Measurements from ENCODE around the gene LMO2. TPM values are rescaled to one million over a fixed set of nuclear protein-coding genes. Genes with fewer than 3 reads are reported as not detected.

Gene LMO2
- total and polyA plus RNA-seq, 12 donors = 12.4 to 40.8 (median 30.8) TPM

DNA sequence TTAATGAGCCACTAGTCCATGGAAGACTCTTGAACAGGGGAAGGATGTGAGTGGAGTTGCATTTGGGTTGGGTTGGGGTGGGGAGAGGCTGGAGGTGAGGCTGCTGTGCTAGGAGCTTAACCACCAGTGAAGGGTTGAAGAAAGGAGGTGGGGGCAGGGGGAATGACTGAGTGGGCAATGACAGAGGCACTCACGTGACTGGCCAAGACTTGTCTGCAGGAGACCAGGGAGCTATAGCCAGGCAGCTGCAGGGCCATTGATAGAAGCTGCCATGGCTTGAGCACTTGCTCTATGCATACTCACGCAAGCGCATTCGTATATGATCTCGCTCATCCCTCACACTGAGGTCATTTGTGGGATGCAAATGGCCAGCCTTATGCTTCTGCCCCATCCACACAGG, 4.0 kb downstream of the LMO2 start:
- no peaks in the 10 kb centered on the region for H3K4me1 ChIP-seq (replicated peaks in 1 of 2)
- no peak for DNase-seq
- TF ChIP-seq, protein P1, sequence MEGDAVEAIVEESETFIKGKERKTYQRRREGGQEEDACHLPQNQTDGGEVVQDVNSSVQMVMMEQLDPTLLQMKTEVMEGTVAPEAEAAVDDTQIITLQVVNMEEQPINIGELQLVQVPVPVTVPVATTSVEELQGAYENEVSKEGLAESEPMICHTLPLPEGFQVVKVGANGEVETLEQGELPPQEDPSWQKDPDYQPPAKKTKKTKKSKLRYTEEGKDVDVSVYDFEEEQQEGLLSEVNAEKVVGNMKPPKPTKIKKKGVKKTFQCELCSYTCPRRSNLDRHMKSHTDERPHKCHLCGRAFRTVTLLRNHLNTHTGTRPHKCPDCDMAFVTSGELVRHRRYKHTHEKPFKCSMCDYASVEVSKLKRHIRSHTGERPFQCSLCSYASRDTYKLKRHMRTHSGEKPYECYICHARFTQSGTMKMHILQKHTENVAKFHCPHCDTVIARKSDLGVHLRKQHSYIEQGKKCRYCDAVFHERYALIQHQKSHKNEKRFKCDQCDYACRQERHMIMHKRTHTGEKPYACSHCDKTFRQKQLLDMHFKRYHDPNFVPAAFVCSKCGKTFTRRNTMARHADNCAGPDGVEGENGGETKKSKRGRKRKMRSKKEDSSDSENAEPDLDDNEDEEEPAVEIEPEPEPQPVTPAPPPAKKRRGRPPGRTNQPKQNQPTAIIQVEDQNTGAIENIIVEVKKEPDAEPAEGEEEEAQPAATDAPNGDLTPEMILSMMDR (IDR thresholded peaks at IDR 0.05) = no peak
- no peak for TF ChIP-seq POLR2A (IDR thresholded peaks at IDR 0.05)
- 80 to 94% (median 89%) methylated on average over 5 of the region's 5 CpGs for WGBS, 4 donors
- intact Hi-C loops (cut with DNase I) = no loop called here
- H3K27me3 ChIP-seq = no peaks in the 10 kb centered on the region
- H3K36me3 ChIP-seq (replicated peaks in 1 of 2) = no peaks in the 10 kb centered on the region
- H3K27ac ChIP-seq = no peak overlapping the region
- H3K4me3 ChIP-seq = no peak overlapping the region
- no peaks in the 10 kb centered on the region for H3K9me3 ChIP-seq (replicated peaks in 1 of 3)

DNA sequence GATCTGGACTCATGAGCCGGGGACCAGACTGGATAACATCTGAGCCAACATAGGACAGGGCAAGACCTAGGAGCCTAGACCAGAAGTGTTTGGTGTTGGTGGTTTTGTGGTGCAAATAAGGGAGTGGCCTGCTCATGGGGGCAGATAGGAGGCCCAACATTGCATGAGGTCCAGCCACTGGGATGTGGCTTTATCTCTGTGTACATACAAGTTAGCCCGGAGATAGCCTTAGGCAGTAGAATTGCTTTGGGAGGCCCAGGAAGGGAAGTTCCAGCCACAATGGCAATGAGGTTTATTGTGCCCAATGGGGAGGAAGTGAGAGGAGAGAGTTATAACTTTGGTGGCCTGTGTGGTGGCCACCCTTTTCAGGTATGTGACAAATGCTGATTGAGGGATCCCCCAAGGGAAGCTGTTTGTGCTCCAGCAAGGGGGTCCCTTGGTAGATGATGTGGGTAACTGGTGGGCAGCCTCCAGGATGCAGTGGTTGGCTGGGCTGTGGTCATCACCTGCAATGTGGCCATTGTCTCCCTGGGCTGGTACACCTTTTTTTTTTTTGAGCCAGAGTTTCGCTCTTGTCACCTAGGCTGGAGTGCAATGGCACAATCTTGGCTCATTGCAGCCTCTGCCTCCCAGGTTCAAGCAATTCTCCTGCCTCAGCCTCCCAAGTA, 6.4 kb downstream of the LMO2 start:
- Histone ChIP-seq H3K27me3 (no peaks in the 10 kb centered on the region), H3K36me3 (replicated peaks in 1 of 2) (no peaks in the 10 kb centered on the region), H3K27ac (no peak overlapping the region), H3K4me1 (replicated peaks in 1 of 2) (no peaks in the 10 kb centered on the region), H3K4me3 (no peak overlapping the region), H3K9me3 (replicated peaks in 1 of 3) (no peaks in the 10 kb centered on the region)
- DNase-seq = no peak
- 84 to 92% (median 86%) methylated on average over 3 of the region's 3 CpGs for WGBS, 4 donors
- intact Hi-C loops (cut with DNase I) = no loop called here
- no peak for TF ChIP-seq POLR2A (IDR thresholded peaks at IDR 0.05)
- TF ChIP-seq, protein P1 (IDR thresholded peaks at IDR 0.05) = no peak

DNA sequence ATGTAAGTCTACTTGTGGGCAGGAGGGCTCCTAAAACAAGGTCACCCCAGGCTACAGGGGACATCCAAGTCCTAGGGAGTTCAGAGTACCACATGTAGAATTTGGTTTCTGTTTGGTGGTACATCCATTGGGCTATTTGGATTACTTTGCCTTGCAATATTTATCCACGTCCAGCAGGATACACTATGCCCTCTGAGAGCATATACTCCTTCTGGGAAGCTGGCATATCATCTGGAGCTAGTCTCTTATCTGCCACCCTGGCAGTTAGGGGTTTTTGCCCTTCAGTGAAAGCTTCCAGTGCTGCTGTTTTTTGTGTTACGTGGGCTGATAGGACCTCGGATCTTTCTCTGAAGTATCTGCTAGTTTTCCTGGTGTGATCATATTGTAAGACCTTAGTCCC, 7.3 kb downstream of the LMO2 start:
- Histone ChIP-seq H3K4me1 (replicated peaks in 1 of 2) (no peaks in the 10 kb centered on the region), H3K27me3 (no peaks in the 10 kb centered on the region), H3K36me3 (replicated peaks in 1 of 2) (no peaks in the 10 kb centered on the region), H3K9me3 (replicated peaks in 1 of 3) (no peaks in the 10 kb centered on the region), H3K4me3 (no peak overlapping the region), H3K27ac (no peak overlapping the region)
- no peak for TF ChIP-seq POLR2A (IDR thresholded peaks at IDR 0.05)
- TF ChIP-seq, protein P1 (IDR thresholded peaks at IDR 0.05) = no peak
- WGBS, 4 donors = 77 to 90% (median 83%) methylated on average over 3 of the region's 3 CpGs
- intact Hi-C loops (cut with DNase I) = no loop called here
- DNase-seq = no peak

DNA sequence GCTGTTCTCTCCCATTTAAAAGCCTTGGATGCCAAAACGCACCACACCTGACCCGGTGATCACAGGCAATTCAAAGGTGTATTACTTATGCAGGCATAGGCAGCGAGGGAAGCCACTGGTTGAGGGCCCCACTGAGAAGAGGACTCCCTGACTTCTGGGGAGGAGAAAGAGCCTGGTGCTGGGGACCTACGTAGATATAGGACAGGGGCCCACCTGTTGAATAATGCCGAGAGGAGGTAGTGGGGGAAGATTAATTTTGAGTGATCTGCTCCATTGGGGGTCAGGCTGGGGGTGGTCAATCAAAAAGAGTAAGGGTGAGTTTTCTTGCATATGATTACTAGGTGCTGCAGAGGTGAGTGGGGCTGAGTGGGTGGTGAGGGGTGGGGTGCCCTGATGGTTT, 7.8 kb downstream of the LMO2 start:
- intact Hi-C loops (cut with DNase I) = no loop called here
- DNase-seq = no peak
- no peak overlapping the region for H3K4me3 ChIP-seq
- H3K27me3 ChIP-seq = no peaks in the 10 kb centered on the region
- no peaks in the 10 kb centered on the region for H3K4me1 ChIP-seq (replicated peaks in 1 of 2)
- TF ChIP-seq, protein P1 (IDR thresholded peaks at IDR 0.05) = no peak
- no peak for TF ChIP-seq POLR2A (IDR thresholded peaks at IDR 0.05)
- H3K9me3 ChIP-seq (replicated peaks in 1 of 3) = no peaks in the 10 kb centered on the region
- H3K36me3 ChIP-seq (replicated peaks in 1 of 2) = no peaks in the 10 kb centered on the region
- no peak overlapping the region for H3K27ac ChIP-seq
- 84 to 91% (median 88%) methylated on average over 3 to 5 of the region's 5 CpGs for WGBS, 4 donors
